Natural killer cell (primary cell): ENCODE data around the gene MYOM1. TPM values are rescaled to one million over a fixed set of nuclear protein-coding genes. Genes with fewer than 3 reads are reported as not detected.

Source experiments
- ATAC-seq, 3 donors: fragments of 150-1000 bp in 2 of 3; fragments of 200-7000 bp in 1 of 3; cut with Tn5 transposase; 1 replicate in 1 of 3; 2 replicates in 2 of 3; pipeline ENCODE4 v1.10.0; 2021; ENCODE audit warnings: mild to moderate bottlenecking in 2 of 3, moderate library complexity in 2 of 3
- DNase-seq, 2 donors: peaks; one replicate each; pipeline versions ENCODE4 v3.0.0 to v3.0.0-alpha.2; 2013 to 2021; ENCODE audit warnings: mixed read lengths in 1 of 2
- H3K27ac ChIP-seq: one replicate; pipeline ENCODE4 v1.5.1; 2013; ENCODE audit warnings: mild to moderate bottlenecking, low read length
- H3K27me3 ChIP-seq: one replicate; pipeline ENCODE4 v1.6.1; 2013; ENCODE audit warnings: low read length; ENCODE audit not compliant: control insufficient read depth, insufficient read depth
- H3K36me3 ChIP-seq: one replicate; pipeline ENCODE4 v1.6.1; 2013; ENCODE audit warnings: low read length; ENCODE audit not compliant: control insufficient read depth, insufficient read depth
- H3K4me1 ChIP-seq: one replicate; pipeline ENCODE4 v1.6.1; 2013; ENCODE audit warnings: low read length; ENCODE audit not compliant: control insufficient read depth, insufficient read depth
- H3K4me3 ChIP-seq: one replicate; pipeline ENCODE4 v1.5.1; 2013; ENCODE audit warnings: low read length
- H3K9me3 ChIP-seq: one replicate; pipeline ENCODE4 v1.6.1; 2013; ENCODE audit warnings: low read length; ENCODE audit not compliant: control insufficient read depth, insufficient read depth
- H3K27ac Mint-ChIP-seq, 2 donors: one replicate each; pipeline ENCODE4 v1.8.0; 2022; ENCODE audit warnings: mild to moderate bottlenecking in 2 of 2, mixed read lengths in 2 of 2, moderate library complexity in 1 of 2
- H3K27me3 Mint-ChIP-seq, 2 donors: one replicate each; pipeline ENCODE4 v1.8.0; 2022; ENCODE audit warnings: low read depth in 2 of 2, mixed read lengths in 2 of 2
- H3K36me3 Mint-ChIP-seq: one replicate; pipeline ENCODE4 v1.8.0; 2022; ENCODE audit warnings: mixed read lengths
- H3K4me1 Mint-ChIP-seq, 2 donors: one replicate each; pipeline ENCODE4 v1.8.0; 2022; ENCODE audit warnings: mixed read lengths in 2 of 2
- H3K4me3 Mint-ChIP-seq: one replicate; pipeline ENCODE4 v1.8.0; 2022; ENCODE audit warnings: mild to moderate bottlenecking, moderate library complexity, mixed read lengths
- H3K9me3 Mint-ChIP-seq, 2 donors: one replicate each; pipeline ENCODE4 v1.8.0; 2022; ENCODE audit warnings: mixed read lengths in 2 of 2
- CTCF ChIP-seq: fragments of 200-600 bp; IDR thresholded peaks from one replicate; pipeline ENCODE4 v1.8.0; 2022; ENCODE audit warnings: antibody characterized with exemption
- WGBS: methylation state at CpG from one replicate; pipeline ENCODE4 v1.1.7; 2013; ENCODE audit warnings: missing lambda C conversion rate; ENCODE audit not compliant: insufficient coverage; 5-methylcytosine and 5-hydroxymethylcytosine counted together
- intact Hi-C: fragments of 100-400 bp; cut with micrococcal nuclease; formaldehyde crosslinking; loops from one replicate; pipeline ENCODE4 v1.14.2; 2022
- total RNA-seq, 4 donors: library from RNA; stranded (reverse); fragments of 120-200 nt in 1 of 4; gene quantifications; one replicate each; pipeline versions ENCODE4 v1.2.3 to v1.2.4, GENCODE V29; 2013 to 2022

Gene MYOM1
- total RNA-seq, 3 donors from 2014 or later (not counting 1 experiment from before 2014, with no cell fraction given), result 1.7 to 5.8 (median 3.0) TPM

GRCh38 chr18:3126457-3127097 lies 93.2 kb downstream of the MYOM1 start:
- no peak overlapping the region for H3K4me3 Mint-ChIP-seq
- Histone ChIP-seq H3K9me3 (no peaks in the 10 kb centered on the region), H3K4me1 (no peaks in the 10 kb centered on the region), H3K27me3 (no peaks in the 10 kb centered on the region), H3K36me3 (no peaks in the 10 kb centered on the region), H3K4me3 (no peak overlapping the region), H3K27ac (no peak overlapping the region)
- intact Hi-C loops, result no loop called here
- H3K27ac Mint-ChIP-seq, result no peak overlapping the region
- H3K4me1 Mint-ChIP-seq, result peaks cover 7 to 8% of the 10 kb centered on the region in 2 donors
- no peaks in the 10 kb centered on the region for H3K9me3 Mint-ChIP-seq
- no peaks in the 10 kb centered on the region for H3K36me3 Mint-ChIP-seq
- ATAC-seq, result no peak
- 97% methylated on average over 7 of the region's 9 CpGs for WGBS
- peaks cover 0 to 3% of the 10 kb centered on the region in 2 donors for H3K27me3 Mint-ChIP-seq
- no peak for TF ChIP-seq CTCF
- DNase-seq, result no peak

GRCh38 chr18:3124822-3125221 lies 94.9 kb downstream of the MYOM1 start:
- WGBS, result 100% methylated on average over 1 of the region's 1 CpG
- no peaks in the 10 kb centered on the region for H3K9me3 ChIP-seq
- Mint-ChIP-seq H3K4me1 (peaks cover 7 to 8% of the 10 kb centered on the region in 2 donors), H3K36me3 (no peaks in the 10 kb centered on the region), H3K9me3 (no peaks in the 10 kb centered on the region), H3K4me3 (no peak overlapping the region), H3K27me3 (peaks cover 0 to 3% of the 10 kb centered on the region in 2 donors), H3K27ac (no peak overlapping the region)
- TF ChIP-seq CTCF, result no peak
- no peak for DNase-seq
- H3K4me1 ChIP-seq, result no peaks in the 10 kb centered on the region
- no peaks in the 10 kb centered on the region for H3K27me3 ChIP-seq
- no peak for ATAC-seq
- intact Hi-C loops, result no loop called here
- H3K36me3 ChIP-seq, result no peaks in the 10 kb centered on the region
- H3K4me3 ChIP-seq, result no peak overlapping the region
- H3K27ac ChIP-seq, result no peak overlapping the region

- no peaks in the 10 kb centered on the region for H3K36me3 ChIP-seq
- Mint-ChIP-seq H3K4me3 (no peak overlapping the region), H3K27me3 (no peaks in the 10 kb centered on the region), H3K36me3 (no peaks in the 10 kb centered on the region), H3K27ac (no peak overlapping the region), H3K9me3 (no peaks in the 10 kb centered on the region), H3K4me1 (no peaks in the 10 kb centered on the region)
- ATAC-seq (no peak), DNase-seq (no peak)
- H3K9me3 ChIP-seq, result no peaks in the 10 kb centered on the region
- H3K27me3 ChIP-seq, result no peaks in the 10 kb centered on the region
- H3K27ac ChIP-seq, result no peak overlapping the region
- H3K4me1 ChIP-seq, result no peaks in the 10 kb centered on the region
- intact Hi-C loops, result no loop called here
- no peak for TF ChIP-seq CTCF
- no peak overlapping the region for H3K4me3 ChIP-seq
- no CpG with 5 or more reads among the region's 5 CpGs for WGBS
Observed at GRCh38 chr18:3122851-3123250, 96.9 kb downstream of the MYOM1 start.

- Mint-ChIP-seq H3K36me3 (no peaks in the 10 kb centered on the region), H3K4me3 (no peak overlapping the region), H3K4me1 (no peaks in the 10 kb centered on the region), H3K27ac (no peak overlapping the region), H3K27me3 (no peaks in the 10 kb centered on the region), H3K9me3 (no peaks in the 10 kb centered on the region)
- TF ChIP-seq CTCF, result no peak
- ATAC-seq (no peak), DNase-seq (no peak)
- Histone ChIP-seq H3K27ac (no peak overlapping the region), H3K36me3 (no peaks in the 10 kb centered on the region), H3K9me3 (no peaks in the 10 kb centered on the region), H3K4me3 (no peak overlapping the region), H3K4me1 (no peaks in the 10 kb centered on the region), H3K27me3 (no peaks in the 10 kb centered on the region)
- WGBS, result no CpG with 5 or more reads among the region's 2 CpGs
- intact Hi-C loops, result no loop called here
Observed at GRCh38 chr18:3121259-3121658, 98.5 kb downstream of the MYOM1 start.
